Measurements from ENCODE around the gene KIR3DL1.
"Not testable (repeated sequence)": the region's sequence is repeated elsewhere in the genome, so short reads cannot be mapped to it uniquely, and the experiment has no call there.

GRCh38 chr19:54828064-54828463 is 11.8 kb downstream of the KIR3DL1 start:
- TF ChIP-seq FOXO1 (CRISPR knock-in tag; IDR thresholded peaks at IDR 0.05); TRAFD1 (CRISPR knock-in tag; IDR thresholded peaks at IDR 0.05; ENCODE audit: borderline replicate concordance); NFKBIZ (CRISPR knock-in tag; IDR thresholded peaks at IDR 0.05); YEATS4 (CRISPR knock-in tag; IDR thresholded peaks at IDR 0.05; ENCODE audit: borderline replicate concordance); HCFC1 (IDR thresholded peaks at IDR 0.05; ENCODE audit: low read depth, low read length): not testable (repeated sequence)

Data from HepG2 (cell line).